NCI-H2227 (cell line): Measurements from ENCODE around the gene GAMT.

Source experiments
- DNase-seq: peaks from one replicate; lab custom pipeline; 2025; ENCODE audit not compliant: unreplicated experiment; lab: John Stamatoyannopoulos, UW

Gene GAMT

GRCh38 chr19:1366899-1367870 lies 34.2 kb downstream of the GAMT start:
- no peak for DNase-seq

GRCh38 chr19:1366296-1366695 lies 35.0 kb downstream of the GAMT start:
- DNase-seq = no peak

DNA sequence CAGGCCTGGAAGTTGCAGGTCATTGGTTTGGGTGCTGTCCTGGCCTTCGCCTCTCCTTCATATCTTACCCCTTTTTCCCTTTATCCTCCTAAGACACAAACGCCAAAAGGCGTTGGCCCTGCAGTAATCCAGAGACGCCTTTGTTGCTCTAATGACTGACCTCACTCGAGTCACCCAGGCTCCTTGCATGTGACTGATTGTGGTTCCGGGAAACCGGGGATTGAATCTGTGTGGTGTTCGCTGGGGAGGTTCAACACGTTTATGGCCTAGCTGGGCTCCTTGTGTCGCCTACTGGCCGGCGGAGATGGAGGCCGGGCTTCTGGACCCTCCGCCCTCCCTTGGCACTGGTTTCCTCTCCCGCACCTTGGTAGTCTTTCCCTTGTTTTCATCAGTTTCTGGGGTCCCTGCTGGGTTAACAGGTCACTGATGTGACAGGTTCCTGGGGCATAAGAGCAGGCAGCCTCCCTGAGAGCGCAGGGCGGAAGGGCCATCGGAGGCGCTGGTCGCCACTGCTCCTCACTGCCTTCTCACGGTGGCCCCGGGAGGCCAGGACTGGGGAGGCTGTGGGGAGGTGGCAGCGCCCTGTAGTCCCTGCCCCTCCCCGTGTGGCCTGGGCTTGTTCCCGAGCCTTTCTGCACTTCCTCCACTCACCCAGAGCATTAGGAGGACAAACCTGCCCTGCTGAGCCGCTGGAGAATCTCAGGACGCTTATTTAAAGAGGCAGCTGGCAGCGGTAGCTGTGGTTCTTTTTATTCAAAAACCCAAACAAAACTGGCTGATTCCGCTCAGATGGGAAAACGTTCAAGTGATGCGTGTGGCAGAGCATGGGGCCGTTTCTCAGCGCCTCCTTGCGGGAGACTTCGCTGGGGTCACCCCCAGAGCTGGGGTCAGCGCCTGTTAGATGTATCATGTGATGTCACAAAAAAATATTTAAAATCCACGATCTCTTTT lies 35.7 kb downstream of the GAMT start:
- no peak for DNase-seq

GRCh38 chr19:1364070-1364704 lies 37.2 kb downstream of the GAMT start:
- DNase-seq = no peak

DNA sequence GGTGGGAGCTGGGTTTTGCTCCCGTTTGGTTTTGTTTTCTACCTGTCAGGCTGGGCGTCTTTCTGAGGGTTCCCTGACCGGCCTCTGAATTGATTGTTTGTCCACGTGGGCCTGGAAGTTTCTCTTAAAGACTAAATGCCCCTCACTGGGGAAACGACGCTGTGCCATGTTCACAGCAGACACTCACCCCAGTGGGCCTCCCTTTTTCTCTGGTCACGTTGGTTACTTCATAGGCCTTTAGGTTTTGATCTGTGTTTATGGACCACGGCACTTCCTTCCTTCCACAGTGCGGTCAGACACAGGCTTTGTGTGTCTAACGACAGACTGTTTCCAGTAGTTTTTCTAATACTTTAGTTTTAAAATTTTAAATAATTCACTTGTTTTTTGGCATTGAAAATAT lies 37.7 kb downstream of the GAMT start:
- DNase-seq = no peak

- DNase-seq = no peak
Measured at GRCh38 chr19:1362387-1363257, 38.7 kb downstream of the GAMT start.

- DNase-seq = peak; percentile 66
Measured at GRCh38 chr19:1361601-1362386, 39.5 kb downstream of the GAMT start.

DNA sequence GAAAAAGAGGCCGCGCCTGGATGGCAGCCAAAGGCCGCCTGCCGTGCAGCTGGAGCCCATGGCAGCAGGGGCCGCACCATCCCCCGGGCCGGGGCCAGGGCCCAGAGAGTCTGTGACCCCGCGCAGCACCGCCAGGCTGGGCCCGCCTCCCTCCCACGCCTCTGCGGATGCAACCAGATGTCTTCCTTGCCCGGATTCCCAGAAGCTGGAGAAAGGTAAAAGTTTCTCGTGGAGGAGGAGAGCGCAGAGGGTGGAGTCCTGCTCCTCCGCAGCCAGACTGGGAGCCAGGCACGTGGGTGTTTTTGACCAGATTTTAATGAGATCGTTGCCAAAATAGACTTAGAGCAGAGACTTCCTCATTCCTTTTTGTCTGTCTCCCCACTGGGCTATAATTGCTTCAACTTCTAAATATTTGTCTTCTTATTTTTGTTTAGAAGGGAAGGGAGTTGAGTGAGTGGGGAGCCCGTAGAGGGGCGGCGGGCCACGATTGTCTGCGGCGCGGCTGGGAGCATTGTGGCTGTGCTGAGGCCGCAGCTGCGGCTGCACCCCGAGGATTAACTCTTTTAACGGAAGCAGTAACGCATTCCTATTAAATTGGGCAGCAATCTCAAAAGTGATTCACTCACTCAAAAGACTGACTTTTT lies 40.4 kb downstream of the GAMT start:
- DNase-seq = peak; percentile 57

- no peak for DNase-seq
Measured at GRCh38 chr19:1360126-1360817, 41.1 kb downstream of the GAMT start.

GRCh38 chr19:1357531-1358109 lies 43.7 kb downstream of the GAMT start:
- DNase-seq = peak; percentile 71

- DNase-seq = no peak
Measured at GRCh38 chr19:1356508-1356865, 44.9 kb downstream of the GAMT start.

DNA sequence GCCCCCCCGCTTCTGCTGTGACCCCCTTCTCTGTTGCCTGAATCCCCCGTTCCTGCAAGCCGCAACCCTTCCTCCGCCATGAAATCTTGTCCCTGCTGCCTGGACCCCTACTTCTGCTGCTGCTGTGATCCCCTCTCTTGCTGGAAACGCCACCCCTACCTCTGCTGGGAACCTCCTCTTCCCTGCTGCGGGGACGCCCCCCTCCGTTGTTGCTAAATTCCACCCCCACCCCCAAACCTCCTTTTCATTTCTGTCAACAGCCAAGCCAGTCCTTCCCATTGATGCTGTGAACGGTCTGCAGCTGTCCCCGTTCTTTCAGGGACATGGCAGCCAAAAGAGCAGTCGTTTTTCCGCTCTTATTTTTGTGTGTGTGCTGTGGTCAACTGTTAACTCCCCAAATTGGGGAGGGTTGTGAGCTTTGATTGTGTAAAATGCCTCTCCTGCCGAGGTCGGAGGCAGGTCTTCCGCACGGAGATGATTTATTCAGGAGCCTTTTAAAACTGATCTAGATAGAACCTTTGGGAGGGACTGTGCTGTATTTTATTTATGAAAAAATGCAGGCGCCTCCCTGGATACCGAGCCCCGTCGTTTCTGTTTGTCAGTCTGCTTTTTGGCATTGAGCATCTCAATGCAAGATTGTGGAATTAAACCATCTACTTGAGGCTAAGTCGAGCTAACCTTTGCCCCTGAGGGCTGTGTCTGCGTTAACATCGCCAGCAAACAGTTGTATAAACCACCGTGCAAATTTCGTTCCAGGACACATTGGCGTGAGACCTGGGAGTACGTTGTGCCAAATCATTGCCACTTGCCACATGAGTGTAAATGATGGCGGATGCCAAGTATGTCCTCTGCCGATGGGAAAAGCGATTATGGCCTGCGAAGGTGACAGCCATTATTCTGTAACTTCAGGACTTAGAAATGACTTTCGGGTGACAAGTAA lies 45.5 kb downstream of the GAMT start:
- DNase-seq = no peak

GRCh38 chr19:1354970-1355567 lies 46.3 kb downstream of the GAMT start:
- no peak for DNase-seq

GRCh38 chr19:1353144-1353543 lies 48.2 kb downstream of the GAMT start:
- no peak for DNase-seq

DNA sequence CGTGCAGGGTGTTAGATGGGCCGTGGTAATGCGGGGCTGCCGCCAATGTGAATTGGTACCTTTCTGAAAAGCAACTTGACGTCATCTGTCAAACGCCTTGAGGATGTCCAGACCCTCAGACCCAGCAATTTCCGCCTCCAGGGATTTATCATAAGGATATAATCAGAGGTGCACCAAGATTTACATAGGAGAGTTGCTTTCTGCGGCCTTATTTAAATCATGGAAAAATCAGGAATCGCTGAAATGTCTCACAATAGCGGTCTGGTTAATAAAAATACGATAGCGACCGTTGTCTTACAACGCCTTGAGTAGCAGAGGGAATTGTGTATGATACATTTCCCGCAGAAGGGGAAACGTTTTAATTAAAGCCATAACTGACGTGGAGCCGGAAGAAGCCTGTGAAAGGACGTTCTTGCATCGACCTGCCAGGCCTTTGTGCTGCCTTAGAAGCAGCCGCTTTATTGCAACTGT lies 49.9 kb downstream of the GAMT start:
- DNase-seq = peak; percentile 86

GRCh38 chr19:1350867-1351266 lies 50.5 kb downstream of the GAMT start:
- peak; percentile 45 for DNase-seq
